Activated CD4-positive, alpha-beta T cell treated with anti-CD3 and anti-CD28 coated beads for 36 hours (primary cell): ENCODE results near the gene EEF2KMT. TPM values are rescaled to one million over a fixed set of nuclear protein-coding genes. Genes with fewer than 3 reads are reported as not detected.
"Not testable (repeated sequence)": the region's sequence is repeated elsewhere in the genome, so short reads cannot be mapped to it uniquely, and the experiment has no call there.

ENCODE experiments used
- ATAC-seq: fragments of 200-7000 bp; cut with Tn5 transposase; one replicate; pipeline ENCODE4 v1.10.0; 2021; ENCODE audit warnings: mild to moderate bottlenecking, moderate library complexity
- CTCF ChIA-PET: fragments of 350-600 bp; sonication (Branson Sonifier 250); formaldehyde crosslinking; loops from one replicate; lab custom pipeline; 2021; ENCODE audit warnings: antibody characterized with exemption; lab: Charles Lee
- POLR2A ChIA-PET: fragments of 350-600 bp; sonication (Branson Sonifier 250); formaldehyde crosslinking; loops from one replicate; lab custom pipeline; 2021; ENCODE audit warnings: antibody characterized with exemption, inconsistent platforms; lab: Charles Lee
- DNase-seq: peaks from one replicate; pipeline ENCODE4 v3.0.0-alpha.2; 2020
- H3K27ac Mint-ChIP-seq: one replicate; pipeline ENCODE4 v1.8.0; 2021; ENCODE audit warnings: mixed read lengths
- H3K27me3 Mint-ChIP-seq: one replicate; pipeline ENCODE4 v1.8.0; 2021; ENCODE audit warnings: mixed read lengths
- H3K36me3 Mint-ChIP-seq: one replicate; pipeline ENCODE4 v1.8.0; 2021; ENCODE audit warnings: low read depth, mixed read lengths
- H3K4me1 Mint-ChIP-seq: one replicate; pipeline ENCODE4 v1.8.0; 2021; ENCODE audit warnings: mixed read lengths
- H3K4me3 Mint-ChIP-seq: one replicate; pipeline ENCODE4 v1.8.0; 2021; ENCODE audit warnings: mild to moderate bottlenecking, moderate library complexity, mixed read lengths
- H3K9me3 Mint-ChIP-seq: one replicate; pipeline ENCODE4 v1.8.0; 2021; ENCODE audit warnings: low read depth, mixed read lengths
- intact Hi-C, 2 experiments: fragments of 100-400 bp; cut with DNase I in 1 of 2; cut with micrococcal nuclease in 1 of 2; formaldehyde crosslinking; loops; one replicate each; pipeline versions ENCODE4 v1.14.2 to v1.15.1; 2022 to 2024; cut with DNase I, micrococcal nuclease
- total RNA-seq, 2 experiments: library from RNA; stranded (reverse); gene quantifications; one replicate each; pipeline ENCODE4 v1.2.3, GENCODE V29; 2021

The EEF2KMT gene
- total RNA-seq, 2 experiments from 2014 or later: 12.2 TPM

DNA sequence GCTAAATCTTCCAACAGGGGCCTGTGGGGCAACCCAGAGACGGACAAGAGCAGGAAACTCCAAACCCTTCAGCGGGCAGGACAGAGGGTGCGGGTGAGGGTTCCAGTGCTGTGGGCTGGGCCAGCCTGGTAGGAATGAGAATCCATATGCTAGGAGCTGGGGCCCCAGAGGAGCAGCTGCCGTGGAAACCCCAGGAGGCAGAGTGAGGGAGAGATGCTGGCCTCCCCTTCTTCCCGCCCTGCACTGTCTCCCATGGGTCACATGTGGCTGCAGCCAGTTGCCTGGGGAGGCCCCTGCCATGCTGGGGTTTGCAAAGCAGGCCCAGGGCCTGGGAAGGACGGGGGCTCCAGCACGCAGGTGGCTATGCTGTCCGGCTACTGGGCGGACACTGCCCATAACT, 4.5 kb downstream of the EEF2KMT start:
- POLR2A ChIA-PET, DNase-seq, H3K4me3 Mint-ChIP-seq, H3K27ac Mint-ChIP-seq, H3K27me3 Mint-ChIP-seq, H3K9me3 Mint-ChIP-seq, ATAC-seq: not testable (repeated sequence)
- intact Hi-C loops: loop anchor here in 1 of 2 experiments (2.0 to 10.0 kb wide), 2 partner anchors 36 to 248 kb away; partner anchors contain the start of genes GLYR1 and UBN1
- Mint-ChIP-seq H3K36me3 (peaks cover 15% of the 10 kb centered on the region), H3K4me1 (peaks cover 26% of the 10 kb centered on the region)
- CTCF ChIA-PET: interaction anchor here (0.7 to 1.2 kb wide), 4 partner anchors 45 to 362 kb away, joined by 3 to 4 read pairs (median 3); no protein-coding TSS in a partner anchor

DNA sequence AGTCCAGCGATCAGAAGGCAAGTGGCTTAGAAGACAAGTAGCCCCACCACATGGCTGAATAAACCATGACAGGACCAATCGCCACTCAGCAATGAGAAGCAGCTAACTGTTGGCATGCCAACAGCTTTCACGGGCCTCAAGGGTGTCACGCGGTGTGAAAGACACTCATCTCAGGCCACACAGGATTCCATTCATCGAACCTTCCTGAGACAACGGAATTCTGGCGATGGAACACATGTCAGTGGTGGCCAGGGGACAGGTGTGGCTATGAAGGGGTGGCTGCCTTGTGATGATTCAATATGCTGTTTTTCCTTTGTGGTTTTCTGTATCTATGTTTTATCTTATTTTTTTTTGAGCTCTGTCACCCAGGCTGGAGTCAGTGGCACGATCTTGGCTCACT, 7.0 kb downstream of the EEF2KMT start:
- POLR2A ChIA-PET, ATAC-seq: not testable (repeated sequence)
- CTCF ChIA-PET: interaction anchor here (0.7 kb wide), 1 partner anchor 57 kb away, joined by 3 read pairs; the partner anchor contains the start of gene NAGPA

DNA sequence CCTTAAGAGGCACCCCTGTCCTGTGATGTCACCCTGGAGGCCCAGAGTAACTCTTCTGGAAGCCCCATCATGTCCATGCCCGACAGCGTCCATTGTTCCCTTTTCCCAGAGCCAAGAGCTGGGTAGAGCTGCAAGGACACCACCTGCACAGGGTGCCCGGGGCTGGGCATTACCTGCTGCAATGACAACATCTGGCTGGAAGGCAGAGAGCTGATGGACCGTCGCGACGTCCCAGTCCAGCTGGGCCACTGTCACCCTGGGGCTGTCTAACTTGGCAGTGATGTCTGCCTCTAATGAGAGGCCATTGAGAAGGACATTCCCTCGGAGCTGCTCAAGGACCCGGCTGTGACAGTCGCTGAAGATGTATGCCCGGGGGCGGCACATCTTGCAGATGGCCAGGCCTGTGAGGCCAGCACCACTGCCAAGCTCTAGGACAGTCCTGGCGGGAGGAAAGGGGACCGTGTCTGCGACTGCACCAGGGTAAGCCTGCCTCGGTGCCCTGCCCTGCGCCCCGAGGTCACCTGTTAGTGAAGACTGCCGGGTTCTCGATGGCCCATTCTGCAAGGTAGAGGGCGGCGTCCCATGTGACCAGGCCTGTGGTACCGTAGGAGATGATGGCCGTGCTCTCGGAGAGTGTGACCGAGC, 7.6 kb downstream of the EEF2KMT start:
- intact Hi-C loops: loop anchor here in 1 of 2 experiments (10.0 kb wide), 1 partner anchor 245 kb away; the partner anchor contains the start of genes GLYR1 and UBN1

More for the DNA sequence above, 7.0 kb downstream of the EEF2KMT start:
- H3K4me1 Mint-ChIP-seq: peaks cover 12% of the 10 kb centered on the region
- H3K27me3 Mint-ChIP-seq, H3K4me3 Mint-ChIP-seq, H3K9me3 Mint-ChIP-seq, H3K27ac Mint-ChIP-seq, DNase-seq: not testable (repeated sequence)
- H3K36me3 Mint-ChIP-seq: peaks cover 20% of the 10 kb centered on the region
- intact Hi-C loops: loop anchor here in 1 of 2 experiments (10.0 kb wide), 1 partner anchor 246 kb away; the partner anchor contains the start of genes GLYR1 and UBN1

DNA sequence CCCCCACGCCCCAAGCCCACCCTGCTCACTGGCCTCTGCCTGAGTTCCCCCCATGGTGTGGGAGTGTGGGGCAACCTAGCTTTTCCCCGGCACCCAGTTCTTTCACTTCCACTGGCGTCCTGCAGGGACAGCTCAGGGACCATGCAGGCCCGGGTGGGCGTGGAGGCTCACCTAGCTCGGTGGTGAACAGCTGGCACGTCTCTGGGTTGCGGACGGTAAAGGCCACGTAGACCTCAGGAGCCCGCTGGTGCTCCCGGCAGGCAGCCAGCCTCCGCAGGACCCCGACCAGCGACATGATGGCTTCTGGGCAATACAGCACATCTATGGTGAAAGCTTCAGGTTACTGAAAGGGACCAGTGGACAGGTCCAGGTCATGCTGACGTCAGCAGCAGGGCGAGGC, 8.7 kb downstream of the EEF2KMT start:
- POLR2A ChIA-PET, ATAC-seq, DNase-seq, H3K9me3 Mint-ChIP-seq, H3K4me1 Mint-ChIP-seq, CTCF ChIA-PET, H3K4me3 Mint-ChIP-seq, H3K27ac Mint-ChIP-seq, H3K27me3 Mint-ChIP-seq, intact Hi-C loops: not testable (repeated sequence)
- H3K36me3 Mint-ChIP-seq: peaks cover 31% of the 10 kb centered on the region

More for the DNA sequence above, 7.6 kb downstream of the EEF2KMT start:
- H3K27ac Mint-ChIP-seq, POLR2A ChIA-PET, H3K4me3 Mint-ChIP-seq, H3K4me1 Mint-ChIP-seq, ATAC-seq, H3K9me3 Mint-ChIP-seq, H3K27me3 Mint-ChIP-seq, DNase-seq: not testable (repeated sequence)
- CTCF ChIA-PET: interaction anchor here (0.7 kb wide), 1 partner anchor 56 kb away, joined by 3 read pairs; the partner anchor contains the start of gene NAGPA
- H3K36me3 Mint-ChIP-seq: peaks cover 23% of the 10 kb centered on the region

DNA sequence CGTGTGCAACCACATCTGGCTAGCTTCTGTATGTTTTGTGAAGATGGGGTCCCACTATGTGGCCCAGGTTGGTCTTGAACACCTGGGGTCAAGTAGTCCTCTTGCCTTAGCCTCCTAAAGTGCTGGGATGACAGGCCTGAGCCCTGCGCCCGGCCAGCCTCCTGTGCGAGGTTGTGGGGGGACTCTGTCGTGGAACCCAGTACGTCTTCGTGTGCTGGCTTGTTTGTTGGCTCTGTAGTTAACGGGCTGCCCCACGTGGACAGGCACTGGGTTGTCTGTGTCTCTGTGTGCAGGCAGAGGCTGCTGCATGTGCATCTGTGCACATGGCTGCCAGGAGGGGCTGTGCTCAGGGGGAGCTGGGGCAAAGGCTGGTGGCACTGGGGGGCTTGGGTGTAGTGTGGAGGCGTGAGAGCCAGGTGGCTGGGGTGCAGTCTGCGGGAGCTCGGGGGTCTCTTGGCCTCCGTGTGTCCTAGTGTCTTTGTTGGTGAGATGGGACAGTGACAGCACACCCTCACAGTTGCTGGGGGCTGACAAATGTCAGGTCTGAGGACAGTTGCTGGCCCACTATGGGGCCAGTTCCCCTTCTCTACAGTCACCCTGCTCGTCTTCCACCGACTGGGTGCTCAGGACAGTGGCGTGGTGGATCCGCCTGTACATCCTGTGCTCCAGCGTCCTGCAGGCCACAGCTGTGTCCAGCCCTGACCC, 9.4 kb downstream of the EEF2KMT start:
- ATAC-seq, DNase-seq, H3K27ac Mint-ChIP-seq, POLR2A ChIA-PET, H3K27me3 Mint-ChIP-seq, CTCF ChIA-PET, H3K9me3 Mint-ChIP-seq, intact Hi-C loops, H3K4me1 Mint-ChIP-seq, H3K4me3 Mint-ChIP-seq: not testable (repeated sequence)
- H3K36me3 Mint-ChIP-seq: peaks cover 29% of the 10 kb centered on the region

DNA sequence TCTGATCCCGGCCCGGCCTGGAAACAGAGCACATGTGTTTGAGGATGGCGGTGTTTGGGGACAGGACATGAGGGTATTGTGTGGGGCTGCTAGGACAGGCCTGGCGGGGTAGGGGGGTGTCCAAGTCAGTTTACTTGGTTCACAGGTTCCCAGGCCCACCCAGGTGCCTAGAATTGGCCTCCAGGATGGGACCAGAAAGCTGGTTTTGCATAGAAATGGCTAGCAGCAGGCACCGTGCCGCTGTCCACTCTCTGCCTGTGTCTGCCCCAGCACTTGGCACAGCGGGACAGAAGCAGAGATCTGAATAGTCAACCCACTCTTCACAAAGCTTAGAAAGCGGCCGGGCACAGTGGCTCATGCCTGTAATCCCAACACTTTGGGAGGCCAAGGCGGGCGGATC, 11.9 kb downstream of the EEF2KMT start:
- H3K4me1 Mint-ChIP-seq, H3K27ac Mint-ChIP-seq, intact Hi-C loops, POLR2A ChIA-PET, DNase-seq, H3K4me3 Mint-ChIP-seq, H3K27me3 Mint-ChIP-seq, ATAC-seq, H3K9me3 Mint-ChIP-seq, CTCF ChIA-PET: not testable (repeated sequence)
- H3K36me3 Mint-ChIP-seq: peaks cover 23% of the 10 kb centered on the region

DNA sequence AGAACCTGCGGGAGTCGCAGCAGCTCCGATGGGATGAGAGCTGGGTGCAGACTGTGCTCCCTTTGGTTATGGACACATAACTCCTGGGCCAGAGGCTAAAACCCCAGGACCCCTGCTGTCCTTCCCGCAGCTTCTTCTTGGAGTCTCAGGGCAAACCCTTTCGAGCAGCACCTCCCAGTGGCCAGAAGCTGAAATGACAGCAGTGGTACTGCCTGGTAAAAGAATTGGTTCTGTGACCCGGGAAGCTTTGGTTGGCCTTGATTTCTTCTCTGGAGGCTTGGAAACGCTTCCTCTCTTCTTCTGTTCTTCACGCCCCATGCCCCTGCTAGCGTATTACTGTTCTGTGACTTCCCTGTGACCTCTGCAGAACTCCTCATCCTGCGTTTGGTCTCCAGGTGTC, 12.8 kb downstream of the EEF2KMT start:
- H3K4me1 Mint-ChIP-seq, H3K27me3 Mint-ChIP-seq, ATAC-seq, H3K27ac Mint-ChIP-seq, intact Hi-C loops, H3K4me3 Mint-ChIP-seq, H3K9me3 Mint-ChIP-seq: not testable (repeated sequence)
- H3K36me3 Mint-ChIP-seq: peaks cover 20% of the 10 kb centered on the region
- ChIA-PET CTCF (interaction anchor here (0.6 to 1.1 kb wide), 6 partner anchors 10 to 225 kb away, joined by 3 read pairs; partner anchors contain the start of gene NAGPA), POLR2A (interaction anchor here (0.7 to 0.8 kb wide), 2 partner anchors 27 to 126 kb away, joined by 3 read pairs; partner anchors contain the start of gene SEC14L5)
- peak; percentile 74 for DNase-seq

DNA sequence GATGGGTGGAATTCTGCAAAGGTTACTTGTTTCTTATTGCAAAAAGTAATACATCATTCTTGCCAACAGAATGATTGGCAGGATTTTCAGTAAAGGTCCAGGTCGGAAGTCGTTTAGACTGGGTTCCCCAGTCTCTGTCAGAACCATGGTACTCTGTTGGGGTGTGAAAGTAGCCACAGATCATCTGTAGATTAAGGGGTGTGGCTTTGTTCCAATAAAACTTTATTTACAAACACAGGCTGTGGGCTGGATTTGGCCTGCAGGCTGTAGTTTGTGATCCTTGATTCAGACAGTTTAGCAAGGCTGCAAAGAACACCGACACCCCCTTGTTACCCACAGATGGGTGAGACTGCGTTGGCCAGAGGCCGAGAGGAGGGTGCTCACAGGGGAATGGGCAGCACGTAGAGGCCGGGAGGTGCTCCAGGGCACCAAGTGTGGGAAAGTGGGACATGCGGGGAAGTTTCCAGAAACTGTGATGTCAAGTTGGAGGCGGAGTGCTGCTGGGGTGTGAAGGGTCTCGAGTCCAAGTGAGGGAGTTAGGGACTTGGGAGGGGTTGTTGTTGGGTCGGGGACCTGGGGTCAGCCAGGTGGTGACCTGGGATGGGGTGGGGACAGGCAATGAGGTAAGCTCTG, 13.4 kb downstream of the EEF2KMT start:
- ATAC-seq, H3K27ac Mint-ChIP-seq, H3K4me3 Mint-ChIP-seq, intact Hi-C loops, H3K27me3 Mint-ChIP-seq, H3K4me1 Mint-ChIP-seq, H3K9me3 Mint-ChIP-seq, DNase-seq: not testable (repeated sequence)
- CTCF ChIA-PET: interaction anchor here (0.8 to 1.1 kb wide), 5 partner anchors 9 to 53 kb away, joined by 3 read pairs; partner anchors contain the start of gene NAGPA
- POLR2A ChIA-PET: interaction anchor here (0.7 to 0.8 kb wide), 2 partner anchors 26 to 126 kb away, joined by 3 read pairs; partner anchors contain the start of gene SEC14L5
- H3K36me3 Mint-ChIP-seq: peaks cover 22% of the 10 kb centered on the region

DNA sequence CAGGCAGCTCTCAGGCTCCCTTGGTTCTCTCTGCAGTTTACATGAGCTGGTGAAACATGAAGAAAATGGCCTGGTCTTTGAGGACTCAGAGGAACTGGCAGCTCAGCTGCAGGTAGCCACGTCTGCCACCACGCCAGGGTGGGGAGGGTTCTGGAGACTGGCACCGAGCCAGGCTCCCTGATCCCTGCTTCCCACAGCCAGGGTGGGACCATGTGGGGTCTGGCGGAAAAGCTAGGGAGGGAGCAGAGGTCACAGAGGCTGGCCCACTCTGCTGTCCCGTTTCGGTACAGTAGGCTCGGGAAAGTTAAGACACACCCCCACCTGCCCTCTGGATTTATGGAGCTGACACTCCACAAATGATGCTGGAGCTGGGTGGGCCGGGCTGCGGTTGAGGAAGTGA, 13.9 kb downstream of the EEF2KMT start:
- DNase-seq, CTCF ChIA-PET, H3K27me3 Mint-ChIP-seq, ATAC-seq, POLR2A ChIA-PET, H3K4me1 Mint-ChIP-seq, intact Hi-C loops, H3K27ac Mint-ChIP-seq, H3K9me3 Mint-ChIP-seq, H3K4me3 Mint-ChIP-seq: not testable (repeated sequence)
- peaks cover 22% of the 10 kb centered on the region for H3K36me3 Mint-ChIP-seq

DNA sequence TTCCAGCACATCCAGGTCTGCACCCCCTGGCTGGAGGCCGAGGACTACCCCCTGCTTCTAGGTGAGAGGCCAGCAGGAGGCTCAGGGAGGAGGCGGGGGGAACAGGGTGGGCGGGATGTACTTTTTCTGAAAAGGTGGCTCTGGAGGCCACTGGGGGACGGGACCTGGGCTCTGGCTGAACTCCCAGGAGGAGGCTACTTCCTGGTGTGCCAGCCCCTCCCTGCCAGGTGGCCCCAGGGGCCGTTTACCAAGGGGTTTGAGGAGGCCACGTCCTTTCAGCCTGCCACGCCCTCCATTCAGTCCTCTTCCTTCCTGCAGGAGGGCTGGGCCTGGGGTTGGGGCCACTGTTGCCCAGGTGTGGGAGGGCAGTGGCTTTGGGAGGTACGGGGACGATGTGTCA, 16.6 kb downstream of the EEF2KMT start:
- ATAC-seq, H3K4me3 Mint-ChIP-seq, POLR2A ChIA-PET, H3K9me3 Mint-ChIP-seq, H3K4me1 Mint-ChIP-seq, H3K27me3 Mint-ChIP-seq, intact Hi-C loops, H3K27ac Mint-ChIP-seq, DNase-seq: not testable (repeated sequence)
- CTCF ChIA-PET: interaction anchor here (1.0 kb wide), 1 partner anchor 28 kb away, joined by 3 read pairs; no protein-coding TSS in a partner anchor
- H3K36me3 Mint-ChIP-seq: peaks cover 18% of the 10 kb centered on the region

DNA sequence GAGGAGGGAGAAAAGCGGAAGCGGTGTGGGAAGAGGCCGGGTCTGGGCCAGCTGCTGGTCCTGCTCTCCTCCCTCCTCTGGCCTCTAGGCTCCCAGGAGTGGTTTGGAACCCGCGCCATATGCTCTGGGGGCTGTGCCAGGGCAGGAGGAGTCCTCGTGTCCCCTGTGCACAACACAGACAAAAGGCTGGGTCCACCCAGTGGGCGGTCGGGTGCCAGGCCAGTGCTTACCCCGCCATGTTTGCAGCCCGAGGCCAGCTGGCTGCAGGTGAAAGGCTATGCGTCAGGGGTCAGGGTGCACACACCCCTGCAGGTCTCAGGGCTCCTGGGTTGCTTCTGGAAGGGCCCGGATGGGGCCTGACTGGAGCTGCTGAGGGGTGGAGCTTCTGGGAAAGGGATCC, 17.1 kb downstream of the EEF2KMT start:
- CTCF ChIA-PET, ATAC-seq, H3K27me3 Mint-ChIP-seq, H3K4me3 Mint-ChIP-seq, DNase-seq, POLR2A ChIA-PET, intact Hi-C loops, H3K4me1 Mint-ChIP-seq, H3K27ac Mint-ChIP-seq, H3K9me3 Mint-ChIP-seq: not testable (repeated sequence)
- peaks cover 17% of the 10 kb centered on the region for H3K36me3 Mint-ChIP-seq
